K562 (cell line): ENCODE results near the gene SLC18A3.

ENCODE experiments used
- BCL6 ChIP-seq: fragments of 250-450 bp; sonication (Bioruptor Pico); IDR thresholded peaks from 2 replicates; pipeline ENCODE4 v1.4.0; 2020
- DEAF1 ChIP-seq: fragments of 450-650 bp; formaldehyde crosslinking; IDR thresholded peaks from 2 replicates; pipeline ENCODE4 v1.4.0; 2020; ENCODE audit warnings: mild to moderate bottlenecking, moderate library complexity
- EHMT2 ChIP-seq: fragments of 450-650 bp; IDR thresholded peaks from 2 replicates; pipeline ENCODE4 v1.6.1; 2018; ENCODE audit warnings: antibody characterized with exemption
- ELF4 ChIP-seq: fragments of 450-650 bp; formaldehyde crosslinking; IDR thresholded peaks from 2 replicates; pipeline ENCODE4 v1.4.0; 2022; ENCODE audit warnings: missing genetic modification characterization
- TFE3 ChIP-seq: fragments of 450-650 bp; formaldehyde crosslinking; IDR thresholded peaks from 2 replicates; pipeline ENCODE4 v1.4.0; 2020; ENCODE audit warnings: mild to moderate bottlenecking, mixed read lengths
- THRAP3 ChIP-seq: fragments of 450-650 bp; IDR thresholded peaks from 2 replicates; pipeline ENCODE4 v1.6.1; 2016; ENCODE audit warnings: mild to moderate bottlenecking, inconsistent platforms, borderline replicate concordance
- TOE1 ChIP-seq, 2 experiments: fragments of 450-650 bp in 1 of 2; sonication (generic) in 1 of 2; formaldehyde crosslinking in 1 of 2; IDR thresholded peaks; 2 replicates each; pipeline versions ENCODE4 v1.7.1 to v1.8.0; 2016 to 2022; ENCODE audit warnings: borderline replicate concordance in 2 of 2, mild to moderate bottlenecking in 2 of 2, antibody characterized with exemption in 1 of 2, inconsistent platforms in 1 of 2, low read depth in 1 of 2, missing genetic modification reagents in 1 of 2, moderate library complexity in 1 of 2
- TF ChIP-seq, protein P1 (sequence below), 3 experiments: IDR thresholded peaks in 2 of 3; conservative IDR thresholded peaks in 1 of 3; 2 replicates each; pipeline ENCODE4 v1.5.1; 2011 to 2012; ENCODE audit warnings: low read length in 3 of 3, mild to moderate bottlenecking in 3 of 3, control low read depth in 2 of 3, improper control_type of control experiment in 1 of 3, inconsistent platforms in 1 of 3, low read depth in 1 of 3, mixed read lengths in 1 of 3, moderate library complexity in 1 of 3; ENCODE audit not compliant: insufficient read depth in 2 of 3

DNA sequence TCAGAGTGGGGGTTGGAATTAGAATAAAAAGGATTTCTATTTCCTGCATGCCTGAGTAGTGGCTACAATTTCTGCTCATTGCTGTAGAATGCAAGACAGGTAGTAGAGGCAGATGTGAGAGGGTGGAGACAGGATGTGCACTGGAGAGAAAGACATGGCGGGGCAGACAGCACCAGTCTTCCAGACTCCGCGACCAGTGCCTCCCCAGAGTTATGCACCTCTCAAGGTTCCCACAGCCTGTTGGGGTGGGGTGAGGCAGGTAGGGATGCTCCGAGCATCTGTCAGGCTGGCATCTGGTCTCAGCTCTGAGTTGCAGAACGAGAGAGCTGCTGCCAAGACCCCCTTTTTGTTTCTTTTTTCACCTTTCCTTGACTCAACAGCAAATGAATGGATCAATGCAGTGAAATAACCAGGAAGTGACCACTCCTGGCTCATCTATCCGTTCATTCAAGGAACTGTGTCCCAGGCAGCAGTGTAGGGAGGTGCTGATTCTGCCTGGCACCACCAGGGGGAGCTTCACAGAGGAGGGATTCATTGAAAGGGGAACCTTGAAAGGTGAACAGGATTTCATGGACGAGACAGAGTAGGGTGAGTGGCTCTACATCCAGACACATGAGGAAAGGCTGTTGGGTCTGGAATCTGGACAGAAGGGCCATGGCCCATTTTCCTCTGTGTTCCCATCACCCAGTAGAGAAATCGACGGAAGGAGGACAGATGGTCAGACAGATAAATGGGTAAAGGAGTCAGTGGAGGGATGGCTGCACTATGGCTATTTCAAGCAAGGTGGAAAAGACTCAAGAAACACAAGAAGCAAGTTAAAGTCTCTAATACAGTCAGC, 17.2 kb upstream of the SLC18A3 start:
- TF ChIP-seq THRAP3 = no peak
- TF ChIP-seq, protein P1, sequence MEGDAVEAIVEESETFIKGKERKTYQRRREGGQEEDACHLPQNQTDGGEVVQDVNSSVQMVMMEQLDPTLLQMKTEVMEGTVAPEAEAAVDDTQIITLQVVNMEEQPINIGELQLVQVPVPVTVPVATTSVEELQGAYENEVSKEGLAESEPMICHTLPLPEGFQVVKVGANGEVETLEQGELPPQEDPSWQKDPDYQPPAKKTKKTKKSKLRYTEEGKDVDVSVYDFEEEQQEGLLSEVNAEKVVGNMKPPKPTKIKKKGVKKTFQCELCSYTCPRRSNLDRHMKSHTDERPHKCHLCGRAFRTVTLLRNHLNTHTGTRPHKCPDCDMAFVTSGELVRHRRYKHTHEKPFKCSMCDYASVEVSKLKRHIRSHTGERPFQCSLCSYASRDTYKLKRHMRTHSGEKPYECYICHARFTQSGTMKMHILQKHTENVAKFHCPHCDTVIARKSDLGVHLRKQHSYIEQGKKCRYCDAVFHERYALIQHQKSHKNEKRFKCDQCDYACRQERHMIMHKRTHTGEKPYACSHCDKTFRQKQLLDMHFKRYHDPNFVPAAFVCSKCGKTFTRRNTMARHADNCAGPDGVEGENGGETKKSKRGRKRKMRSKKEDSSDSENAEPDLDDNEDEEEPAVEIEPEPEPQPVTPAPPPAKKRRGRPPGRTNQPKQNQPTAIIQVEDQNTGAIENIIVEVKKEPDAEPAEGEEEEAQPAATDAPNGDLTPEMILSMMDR (IDR thresholded peaks at IDR 0.05 in 2 of 3, conservative IDR thresholded peaks at IDR 0.05 in 1 of 3; ENCODE audit: insufficient read depth in 2 of 3, low read depth in 1 of 3, low read length in 3 of 3) = peak; percentile 83 to 96 (median 90)
- no peak for TF ChIP-seq DEAF1 (CRISPR knock-in tag)
- TF ChIP-seq ELF4 = no peak
- TF ChIP-seq TOE1 (IDR thresholded peaks at IDR 0.05; ENCODE audit: borderline replicate concordance) = no peak
- TF ChIP-seq TOE1 (CRISPR knock-in tag; IDR thresholded peaks at IDR 0.05; ENCODE audit: borderline replicate concordance, low read depth) = no peak
- no peak for TF ChIP-seq EHMT2
- TF ChIP-seq BCL6 (CRISPR knock-in tag) = no peak
- no peak for TF ChIP-seq TFE3 (CRISPR knock-in tag)
